ENCODE data around the gene COBL.

The COBL gene

DNA sequence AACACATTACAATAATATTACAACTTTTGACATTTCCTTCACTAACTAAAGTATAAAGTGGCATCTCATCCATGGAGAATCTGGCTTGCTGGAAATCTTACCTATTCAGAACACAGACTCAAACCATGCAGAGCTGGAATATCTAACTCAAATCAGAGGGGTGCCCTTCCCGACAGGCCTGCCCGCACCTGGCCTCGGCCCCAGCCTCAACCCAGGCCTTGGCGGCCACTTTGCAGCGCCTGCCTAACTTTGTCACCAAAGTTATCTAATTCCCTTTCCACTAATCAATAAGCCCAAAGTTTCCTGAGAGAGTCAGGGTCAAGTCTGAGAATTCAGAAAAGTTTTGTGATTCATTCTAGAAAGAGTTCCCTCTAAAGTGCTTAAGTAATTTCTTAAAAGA, 212.9 kb downstream of the COBL start:
- DNase-seq = no peak

DNA sequence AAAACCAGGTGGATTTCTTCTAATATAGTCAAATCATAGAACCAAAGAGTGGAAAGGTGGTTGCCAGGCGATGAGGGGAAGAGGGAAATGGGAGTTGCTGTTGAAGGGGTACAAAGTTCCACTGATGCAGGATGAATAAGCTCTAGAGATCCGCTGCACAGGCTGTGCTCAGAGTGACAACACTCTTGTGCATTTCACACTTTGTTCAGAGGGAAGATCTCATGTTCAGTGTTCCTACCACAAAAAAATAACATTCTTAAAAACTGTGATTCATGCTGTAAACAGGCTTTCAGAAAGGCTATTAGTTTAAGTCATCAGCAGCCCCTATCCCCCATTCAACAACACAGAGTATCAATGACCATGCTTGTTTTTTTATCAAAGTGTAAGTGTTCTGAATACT, 213.8 kb downstream of the COBL start:
- no peak for DNase-seq

DNA sequence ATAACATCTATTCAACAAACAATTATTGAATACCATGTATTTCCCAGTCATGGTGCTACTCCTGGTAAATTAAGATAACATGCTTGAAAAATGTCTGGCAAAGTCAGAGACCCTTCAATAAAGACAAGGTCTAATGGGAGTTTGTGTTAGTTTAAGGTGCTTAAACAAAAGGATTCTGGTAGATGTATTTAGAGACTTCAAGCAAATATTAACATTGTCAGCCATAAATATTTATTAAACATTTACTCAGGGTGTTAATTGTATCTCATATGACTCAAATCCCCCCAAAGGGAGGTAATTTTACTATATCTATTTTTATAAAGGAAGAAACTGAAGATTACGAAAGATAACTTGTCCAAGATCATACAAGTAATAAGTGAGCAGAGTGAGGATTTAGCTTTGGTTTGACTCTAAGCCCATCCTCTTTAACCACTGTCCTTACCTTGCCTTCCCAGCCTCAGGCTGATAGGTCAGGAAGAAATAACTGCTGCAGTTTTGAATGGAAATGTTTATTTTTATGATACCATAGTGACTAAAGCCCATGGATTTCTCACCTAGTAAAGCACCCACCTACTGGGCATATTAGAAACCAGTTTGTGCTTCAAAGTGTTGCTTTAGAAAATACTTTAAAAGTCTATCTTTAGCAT, 215.4 kb downstream of the COBL start:
- DNase-seq = no peak

DNA sequence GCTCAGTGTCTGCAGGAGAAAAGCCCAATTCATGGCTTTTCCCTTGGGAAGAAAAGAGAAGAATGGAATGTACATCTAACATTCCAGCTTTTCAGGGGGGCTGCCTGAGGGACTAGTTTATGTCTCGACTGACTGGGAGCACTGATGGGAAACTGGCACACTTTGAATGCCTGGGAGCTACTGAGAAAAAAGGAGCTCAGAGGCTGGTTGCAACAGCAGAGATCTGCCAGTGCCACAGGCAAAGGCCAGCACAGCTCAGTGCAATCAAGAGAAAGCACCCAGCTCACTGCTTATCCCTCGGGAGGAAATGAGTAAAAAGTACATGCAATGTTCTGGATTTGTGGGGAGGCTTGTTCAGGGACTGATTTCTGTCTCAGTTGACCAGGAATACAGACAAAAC, 226.2 kb downstream of the COBL start:
- no peak for DNase-seq

DNA sequence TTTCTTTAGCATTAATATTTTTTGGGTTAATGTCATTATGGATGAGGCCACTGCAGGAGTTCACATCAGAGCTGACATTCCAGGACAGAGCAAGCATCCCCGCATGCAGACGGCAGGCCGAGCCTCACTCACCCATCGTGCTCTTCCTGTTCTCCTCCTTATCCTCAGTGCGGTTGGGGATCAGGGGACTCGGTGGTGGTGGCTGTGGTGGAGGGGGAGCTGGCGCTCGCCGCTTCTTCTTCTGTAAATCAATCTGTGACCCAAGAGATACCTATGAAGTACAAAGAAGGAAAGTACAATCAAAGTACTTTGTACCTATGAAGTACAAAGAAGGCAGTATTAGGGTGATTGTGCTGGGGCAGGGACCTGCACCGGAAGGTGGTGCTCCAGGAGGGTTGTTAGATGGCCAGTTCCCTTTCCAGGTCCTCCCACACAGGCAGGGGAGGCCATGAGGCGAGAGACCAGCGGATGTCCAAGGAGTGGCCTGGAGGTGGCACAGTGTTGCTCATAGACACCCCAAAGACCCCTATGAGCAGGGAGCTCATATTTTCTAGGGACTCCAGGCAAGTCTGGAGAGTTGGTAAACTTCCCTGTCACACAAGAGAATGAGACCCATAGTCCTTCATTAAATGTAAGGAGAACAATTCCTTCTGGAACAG, 231.4 kb downstream of the COBL start:
- DNase-seq = no peak

DNA sequence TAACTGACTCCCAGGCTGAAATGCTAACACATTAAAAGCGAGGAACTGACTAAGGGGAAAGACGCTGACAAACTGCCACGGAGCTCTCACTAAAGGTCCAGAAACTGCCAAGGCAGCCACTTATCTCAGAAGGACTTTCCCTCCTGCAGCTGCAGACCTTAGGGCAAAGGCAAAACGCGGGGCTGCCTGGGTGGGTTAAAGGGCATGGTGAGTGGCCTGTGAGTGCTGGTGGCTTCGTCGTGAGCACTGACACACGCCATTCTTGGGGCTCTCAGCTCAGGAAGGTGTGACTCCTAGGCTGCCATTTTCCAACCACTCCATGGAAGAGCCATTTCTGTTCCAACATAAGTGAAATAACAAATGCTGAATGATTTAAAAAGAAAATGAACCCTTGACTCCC, 232.5 kb downstream of the COBL start:
- DNase-seq = no peak

DNA sequence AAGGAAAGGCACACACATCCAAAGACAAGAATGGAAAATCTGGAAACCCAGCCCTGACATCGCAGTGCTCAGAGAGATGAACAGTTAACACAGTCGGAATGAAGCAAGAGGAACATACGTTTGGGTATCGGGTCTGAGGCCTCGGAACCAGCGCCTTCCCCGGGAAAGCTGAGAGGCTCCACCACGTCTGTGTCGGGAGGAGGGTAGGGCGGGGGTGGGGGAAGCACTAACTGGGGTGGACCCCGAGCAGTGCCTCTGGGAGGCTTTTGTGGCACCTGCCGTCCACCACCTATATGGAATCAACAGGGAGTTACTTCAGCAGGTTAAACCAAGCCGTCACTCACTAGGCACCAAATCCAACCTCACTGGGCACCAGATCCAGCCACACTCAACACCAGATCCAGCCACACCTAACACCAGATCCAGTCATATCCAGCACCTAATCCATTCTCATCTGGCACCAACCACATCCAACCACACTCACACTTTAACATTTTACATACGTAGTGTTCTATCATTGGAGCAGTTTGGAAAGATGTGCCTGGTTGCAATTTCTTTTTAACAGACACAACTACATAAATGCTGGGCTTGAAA, 233.6 kb downstream of the COBL start:
- DNase-seq = no peak

DNA sequence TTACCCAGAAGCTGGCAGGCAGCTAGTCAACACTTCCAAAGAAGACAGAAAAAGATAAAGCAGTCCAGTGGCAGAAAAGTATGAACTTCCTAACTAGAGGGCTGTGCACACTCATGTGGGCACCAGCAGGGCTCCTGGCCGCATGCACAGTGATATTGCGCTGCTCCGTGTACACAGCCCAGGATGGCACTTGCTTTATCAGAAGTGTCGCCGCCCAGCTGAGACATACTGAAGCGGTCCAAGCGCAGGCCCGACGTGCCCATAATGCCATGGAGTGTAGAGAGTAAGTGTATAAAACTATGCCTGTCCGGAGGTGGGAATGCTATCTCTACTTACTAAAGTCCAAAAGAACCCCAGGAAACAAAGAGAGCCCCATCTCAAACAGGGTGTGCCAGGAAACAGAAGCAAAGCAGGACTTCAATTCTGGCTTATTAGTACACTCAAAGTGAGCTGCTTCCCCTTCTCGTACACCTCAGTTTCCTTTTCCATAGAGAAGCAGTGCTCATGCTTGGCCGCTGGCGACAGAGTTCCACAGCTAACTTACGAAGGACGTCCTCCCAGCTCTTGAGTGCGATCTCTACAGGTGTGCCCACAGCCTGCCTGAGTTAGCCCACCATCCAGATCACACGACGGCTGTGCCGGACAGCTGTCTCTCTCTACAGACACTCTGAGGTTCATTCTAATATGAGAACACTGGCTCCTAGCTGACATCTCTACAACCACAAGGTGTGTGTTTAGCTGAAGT, 234.3 kb downstream of the COBL start:
- DNase-seq = no peak

DNA sequence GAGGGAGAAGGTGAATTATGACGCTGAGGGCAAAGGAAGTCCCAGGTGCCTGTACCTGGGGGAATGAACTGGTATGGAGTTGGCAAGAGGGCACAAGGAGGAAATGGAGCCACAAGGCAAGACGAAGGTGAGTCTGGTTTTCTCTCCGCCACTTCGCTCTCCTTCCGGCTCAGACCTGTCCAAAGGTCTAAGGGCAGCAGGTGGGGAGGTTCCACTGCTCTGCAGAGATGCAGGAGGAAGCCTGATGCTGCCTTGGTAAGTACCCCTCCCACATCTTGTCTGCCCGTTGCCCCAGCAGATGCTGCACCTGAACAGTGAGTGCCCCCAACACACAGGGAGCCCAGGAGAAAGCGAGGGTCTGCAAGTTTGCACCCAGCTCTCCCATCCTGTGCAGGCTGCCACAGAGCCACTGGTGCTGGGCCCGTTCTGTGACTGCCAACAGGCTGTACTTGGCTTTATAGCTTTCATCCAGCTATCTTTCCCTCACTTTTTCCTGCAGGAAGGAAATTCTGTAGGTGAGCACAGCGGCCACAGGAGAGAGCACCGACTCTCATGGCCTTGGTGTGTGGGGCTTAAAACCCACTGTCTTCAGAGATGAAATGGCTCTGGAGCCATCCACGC, 235.2 kb downstream of the COBL start:
- no peak for DNase-seq

DNA sequence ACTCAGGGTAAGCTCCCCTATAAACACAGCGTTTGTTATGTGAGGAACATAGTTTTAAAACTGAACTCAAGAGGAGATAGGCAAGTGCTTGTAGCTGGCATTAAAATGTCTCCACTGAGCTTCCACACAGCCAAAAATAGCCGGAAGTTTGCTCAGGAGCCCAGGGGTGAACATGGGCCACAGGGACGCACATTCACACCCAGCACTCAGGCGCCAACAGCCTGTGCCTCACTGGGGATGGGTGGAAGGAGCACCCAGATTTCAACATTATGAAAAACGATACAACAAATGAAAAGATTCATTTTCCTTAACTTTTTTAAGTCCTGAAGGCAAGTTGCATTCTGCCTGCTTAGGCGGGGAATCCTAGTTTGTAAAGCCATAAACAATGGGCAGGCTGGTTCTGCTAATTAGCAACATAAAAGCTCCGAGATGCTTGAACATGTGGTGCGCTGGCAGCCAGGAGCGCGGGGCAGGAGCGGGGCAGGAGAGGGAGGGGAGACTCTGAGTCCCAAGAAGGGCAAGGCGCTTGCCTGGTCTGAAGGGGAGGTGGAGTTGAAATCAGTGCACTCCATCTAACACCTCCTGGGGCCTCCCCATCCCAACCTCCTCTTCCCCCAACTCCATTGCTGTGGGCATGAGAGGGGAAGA, 235.9 kb downstream of the COBL start:
- no peak for DNase-seq

DNA sequence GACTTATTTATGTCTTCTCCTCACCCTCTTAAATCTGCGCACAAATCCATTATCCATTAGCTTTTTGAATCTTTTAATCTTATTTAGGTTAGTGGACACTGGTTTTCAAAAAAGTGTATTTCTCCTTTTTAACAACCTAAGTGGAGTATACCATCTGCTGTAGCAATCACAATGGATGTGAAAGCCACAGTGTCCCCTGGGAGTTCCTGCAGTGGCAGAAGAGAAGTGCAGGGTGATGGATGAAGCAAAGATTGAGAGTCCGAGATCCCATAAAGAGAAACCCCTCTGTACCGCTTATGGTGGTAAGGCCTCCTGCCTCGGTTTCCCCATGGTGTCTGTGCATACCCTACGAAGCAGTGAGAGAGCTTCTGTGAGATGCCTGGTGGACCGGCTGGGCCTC, 236.4 kb downstream of the COBL start:
- DNase-seq = no peak

DNA sequence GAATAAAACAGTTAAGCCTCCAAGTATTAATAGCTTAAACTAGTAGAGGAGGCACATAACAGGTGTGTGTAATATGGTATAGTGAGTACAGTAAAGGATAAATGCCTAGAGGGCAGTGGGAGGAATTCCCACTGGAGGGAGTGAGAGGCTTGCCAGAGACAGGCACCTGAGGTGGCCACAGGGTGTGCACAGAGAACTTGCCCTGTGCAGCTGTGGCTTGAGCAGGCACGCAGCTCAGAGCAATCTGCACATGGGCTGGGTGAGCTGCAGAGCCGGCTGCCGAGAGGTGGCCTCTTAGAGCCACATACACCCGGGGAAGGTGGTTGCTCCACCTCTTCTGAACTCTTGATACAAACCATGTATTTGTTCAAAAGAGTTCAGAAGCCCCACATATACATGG, 237.1 kb downstream of the COBL start:
- DNase-seq = no peak

DNA sequence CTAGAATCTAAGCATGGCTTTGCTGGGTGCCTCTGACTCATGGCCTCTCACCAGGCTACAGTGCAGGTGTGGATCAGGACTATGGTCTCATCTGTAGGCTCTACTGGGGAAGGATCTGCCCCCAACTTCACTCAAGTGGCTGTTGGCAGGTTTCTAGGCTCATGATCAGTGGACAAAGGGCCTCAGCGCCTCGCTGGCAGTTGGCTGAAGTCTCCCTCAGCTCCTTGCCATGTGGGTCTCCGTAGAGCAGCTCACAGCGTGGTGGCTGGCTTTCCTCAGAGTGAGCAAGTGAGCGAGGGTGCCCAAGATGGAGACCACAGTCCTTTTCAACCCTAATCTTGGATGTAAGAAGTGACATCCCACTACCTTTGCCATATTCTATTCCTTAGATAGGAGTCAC, 238.0 kb downstream of the COBL start:
- no peak for DNase-seq

DNA sequence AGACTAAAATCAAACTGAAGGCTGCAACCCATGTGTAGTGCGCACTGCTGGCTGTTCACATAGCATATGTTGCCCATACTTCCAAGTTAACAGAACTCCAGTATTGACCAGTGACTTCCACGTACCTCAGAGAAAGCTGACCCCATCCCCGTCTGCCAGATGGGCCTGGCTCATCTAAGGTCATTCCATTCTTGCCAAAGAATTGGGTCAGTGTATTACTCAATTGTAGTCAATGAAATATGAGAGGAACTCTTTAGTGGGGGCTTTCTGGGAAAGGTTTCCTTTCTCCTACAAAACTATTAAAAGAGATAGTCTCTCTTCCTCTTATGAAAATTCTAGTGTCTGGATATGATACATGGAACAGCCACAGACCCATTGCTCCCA, 238.6 kb downstream of the COBL start:
- DNase-seq = no peak

DNA sequence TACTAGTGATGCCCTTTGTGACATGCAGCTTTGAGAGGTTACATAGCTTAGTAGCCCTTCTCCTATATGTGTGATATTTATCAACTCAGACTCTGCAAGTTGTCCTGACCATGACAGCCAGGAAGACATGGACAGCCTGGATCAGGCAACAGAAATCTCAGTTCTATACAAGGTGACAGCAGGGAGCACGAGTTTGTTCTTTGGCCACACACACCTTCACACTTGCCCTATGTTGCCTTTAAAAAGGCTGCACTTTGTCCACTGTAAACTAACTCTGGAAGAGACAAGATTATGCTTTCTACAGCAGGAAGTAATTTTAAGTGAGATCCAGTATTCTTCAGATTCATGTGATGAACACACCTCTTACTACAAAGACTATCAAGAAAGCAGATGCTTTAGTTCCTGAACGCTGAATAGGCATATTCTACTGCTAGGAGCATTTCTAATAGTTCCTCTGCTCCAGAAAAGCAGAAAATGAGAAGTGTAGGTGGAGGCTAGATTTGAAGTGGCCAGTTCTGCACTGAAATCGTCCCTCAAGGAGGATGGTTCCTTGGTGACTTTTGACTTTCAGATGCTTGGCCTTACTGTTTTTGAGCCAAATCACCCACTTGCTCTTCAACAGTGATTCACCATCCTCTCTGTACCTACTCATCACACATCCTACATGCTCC, 239.2 kb downstream of the COBL start:
- no peak for DNase-seq

DNA sequence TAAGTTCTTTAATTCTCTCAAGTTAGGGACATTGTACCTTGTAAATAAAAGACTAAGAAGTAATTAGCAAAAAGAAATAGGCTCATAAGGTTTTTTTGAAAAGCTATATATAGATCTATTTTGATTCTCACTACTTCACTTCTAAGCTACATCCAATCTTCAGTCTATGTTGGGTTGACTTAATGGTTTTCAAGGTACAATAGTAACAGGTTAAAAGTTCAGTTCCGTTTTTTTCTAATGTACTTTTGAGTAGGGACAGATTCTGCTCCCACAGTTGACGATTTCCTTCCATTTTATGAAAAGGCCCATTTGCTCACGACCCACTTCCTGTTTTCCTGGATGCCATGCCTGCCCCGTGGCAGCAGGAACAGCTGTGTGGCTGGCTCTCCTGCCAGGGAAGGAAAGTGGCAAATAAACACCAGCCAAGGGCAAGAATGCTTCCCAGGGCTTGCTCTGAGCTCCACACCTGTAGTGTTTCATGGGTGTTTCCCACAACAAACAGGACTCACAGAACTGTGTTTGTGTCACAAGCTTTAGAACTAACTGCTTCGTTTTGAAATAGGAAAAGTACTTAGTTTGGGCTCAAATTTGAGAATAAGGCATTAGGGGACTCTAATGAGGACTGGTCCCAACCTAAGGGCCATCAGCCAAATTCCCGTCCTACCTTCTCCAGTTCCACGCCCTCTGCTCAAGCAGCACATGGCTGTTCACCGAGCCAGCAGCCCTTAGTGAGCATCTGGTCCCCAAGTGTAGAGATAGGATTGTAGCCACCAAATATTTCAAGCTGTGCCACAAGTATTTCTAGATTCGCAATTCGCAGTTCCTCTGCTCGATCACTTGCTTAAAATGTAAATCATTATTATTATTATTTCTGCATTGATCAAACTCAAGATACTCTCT, 240.7 kb downstream of the COBL start:
- no peak for DNase-seq

DNA sequence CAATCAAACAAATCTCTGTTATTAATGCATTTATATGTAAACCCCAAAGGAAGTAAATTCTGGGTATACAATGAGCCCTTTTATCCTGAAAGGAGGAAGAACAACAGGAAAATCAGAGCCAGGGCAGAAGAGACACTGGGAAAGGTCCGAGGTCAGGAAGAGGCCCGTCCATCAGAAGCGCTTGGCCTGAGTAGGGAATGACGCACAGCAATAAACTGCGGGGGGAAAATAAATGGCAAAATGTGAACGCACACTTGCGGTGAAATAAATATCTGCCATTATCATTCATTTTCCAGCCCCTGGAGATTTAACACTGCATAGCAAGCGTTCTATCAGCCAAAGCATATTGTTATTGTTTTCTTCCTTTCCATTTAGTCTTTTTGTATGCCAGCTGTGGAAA, 243.4 kb downstream of the COBL start:
- DNase-seq = no peak

DNA sequence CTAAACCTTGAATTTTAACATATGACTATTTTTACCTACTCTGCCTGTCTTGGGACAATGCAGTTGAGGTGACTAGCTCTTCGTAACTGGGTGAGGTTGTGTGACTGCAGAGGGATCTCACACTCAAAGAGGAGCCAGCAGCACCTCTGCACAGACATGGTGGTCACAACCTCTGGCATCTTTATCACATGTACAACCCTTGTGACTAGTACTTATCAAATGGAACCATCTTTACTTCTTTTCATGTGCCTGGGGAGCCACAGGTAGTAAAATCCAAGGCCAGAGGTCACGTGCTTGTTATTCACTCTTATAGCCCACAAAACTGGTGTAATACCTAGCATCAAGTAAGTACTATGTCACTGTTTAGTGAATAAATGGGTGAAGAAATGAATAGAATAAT, 244.3 kb downstream of the COBL start:
- no peak for DNase-seq

DNA sequence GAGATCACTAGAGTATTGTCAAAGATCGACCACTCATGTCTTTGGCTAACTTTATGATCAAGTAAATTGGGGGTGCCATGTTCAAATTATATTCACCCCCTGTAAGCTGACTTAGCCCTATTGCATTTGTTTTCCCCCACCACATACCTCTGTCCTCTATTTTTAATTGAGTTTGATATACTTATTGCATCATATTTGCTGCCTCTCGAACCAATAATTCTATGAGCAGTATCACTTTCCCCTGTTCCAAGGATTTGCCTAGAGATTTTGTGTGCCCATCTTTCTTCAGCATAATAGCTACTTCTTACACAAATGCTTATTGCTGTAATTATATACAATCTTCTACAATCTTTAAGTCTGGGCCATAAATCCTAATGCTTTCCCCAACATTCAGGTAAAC, 245.2 kb downstream of the COBL start:
- DNase-seq = no peak

DNA sequence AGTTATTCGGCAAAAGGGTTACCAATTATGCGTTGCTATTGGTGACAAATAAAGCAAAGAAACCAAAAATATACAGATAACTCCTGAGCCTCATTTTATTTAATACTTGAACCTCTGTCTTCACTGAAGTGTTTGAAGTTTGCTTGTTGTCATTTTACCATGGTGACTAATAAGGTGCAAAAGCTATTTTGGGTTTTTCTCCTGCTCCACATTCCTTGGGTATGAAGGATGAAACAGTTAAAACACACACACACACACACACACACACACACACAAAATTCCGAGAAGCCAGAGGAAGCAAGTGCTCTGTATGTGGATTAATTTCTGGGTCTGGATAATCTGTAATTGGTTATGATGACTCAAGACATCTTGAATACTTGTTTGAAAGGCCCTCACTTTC, 246.5 kb downstream of the COBL start:
- DNase-seq = no peak

DNA sequence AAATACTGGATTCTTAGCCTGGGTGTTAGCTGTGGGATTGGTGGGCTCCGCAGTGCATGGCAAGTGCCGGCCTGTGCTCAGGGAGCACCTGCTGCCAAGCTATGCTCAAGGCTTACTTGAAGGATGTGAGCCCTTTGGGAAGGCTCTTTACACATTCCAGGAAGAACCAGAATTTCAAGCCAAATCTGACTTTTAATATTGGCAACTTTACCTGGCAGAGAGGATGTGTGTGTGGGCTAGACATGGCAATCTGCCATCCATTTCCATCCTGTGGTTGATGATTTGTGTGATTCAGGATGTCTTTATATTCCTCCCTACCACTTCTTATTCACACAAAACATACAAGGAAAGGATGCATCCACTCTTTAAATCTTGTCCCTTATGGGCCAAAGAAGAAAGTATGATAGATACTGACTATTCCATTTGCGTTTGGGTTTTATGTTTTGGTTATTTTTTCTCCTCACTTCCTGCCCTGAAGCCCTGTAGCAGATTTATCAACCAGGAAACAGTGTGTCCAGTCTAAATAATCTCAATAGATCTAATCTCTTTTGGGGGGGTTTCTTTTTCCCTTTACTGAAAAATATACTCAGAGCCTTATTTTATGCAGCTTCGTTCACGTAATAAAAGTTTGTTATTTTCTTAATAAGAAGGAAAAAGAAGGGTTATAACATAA, 247.1 kb downstream of the COBL start:
- no peak for DNase-seq

Measured in NCI-H524 treated with DMSO at 0.1 percent for 48 hours (cell line).